Left lung (tissue), 10 donors: ENCODE data around the gene ZFP28. TPM values are rescaled to one million over a fixed set of nuclear protein-coding genes. Genes with fewer than 3 reads are reported as not detected.
A peak's percentile ranks its signal among the peaks of the same experiment; 100 is the strongest.

Source experiments
- ATAC-seq: fragments of 200-7000 bp; cut with Tn5 transposase; one replicate; pipeline ENCODE4 v1.9.1; 2020; ENCODE audit warnings: moderate library complexity
- DNase-seq, 4 donors: peaks; one replicate each; pipeline ENCODE4 v3.0.0-alpha.2; 2013 to 2020
- H3K27ac ChIP-seq, 2 donors: fragments of 200-600 bp; sonication (generic) in 1 of 2; one replicate each; pipeline versions ENCODE4 v1.5.0 to v1.8.0; 2020 to 2021
- H3K27me3 ChIP-seq, 2 donors: fragments of 200-600 bp; sonication (generic) in 1 of 2; one replicate each; pipeline versions ENCODE4 v1.5.0 to v1.8.0; 2020 to 2021
- H3K36me3 ChIP-seq, 2 donors: fragments of 200-600 bp; sonication (generic) in 1 of 2; one replicate each; pipeline versions ENCODE4 v1.5.0 to v1.8.0; 2020 to 2021
- H3K4me1 ChIP-seq, 2 donors: fragments of 200-600 bp; one replicate each; pipeline ENCODE4 v1.8.0; 2021
- H3K4me3 ChIP-seq, 2 donors: fragments of 200-600 bp; sonication (generic) in 1 of 2; one replicate each; pipeline versions ENCODE4 v1.5.0 to v1.8.0; 2020 to 2021; ENCODE audit warnings: mild to moderate bottlenecking in 1 of 2
- H3K9me3 ChIP-seq, 2 donors: fragments of 200-600 bp; sonication (generic) in 1 of 2; one replicate each; pipeline versions ENCODE4 v1.5.0 to v1.8.0; 2020 to 2021
- CTCF ChIP-seq, 2 donors: fragments of 200-600 bp; sonication (generic) in 1 of 2; IDR thresholded peaks; one replicate each; pipeline versions ENCODE4 v1.5.0 to v1.8.0; 2021; ENCODE audit warnings: antibody characterized with exemption in 2 of 2
- intact Hi-C, 2 donors: fragments of 100-400 bp; cut with DNase I; formaldehyde crosslinking; loops; one replicate each; pipeline versions ENCODE4 v1.11.2 to v1.14.2; 2022
- polyA plus RNA-seq, 6 donors: library from polyadenylated mRNA; unstranded; fragments of 120-200 nt; gene quantifications; one replicate each; pipeline ENCODE4 v1.2.1, GENCODE V29; 2013; ENCODE audit not compliant: insufficient read length in 6 of 6
- total RNA-seq, 2 donors: library from RNA; stranded (reverse); fragmentation: NEBNext Ultra II Directional; extraction: Animal tissue kit (Norgen Biotek cat#: 25700); gene quantifications; one replicate each; pipeline ENCODE4 v1.2.1, GENCODE V29; 2021
- donor health status: DM: no; HTN: yes; CAD: no.
- donor health status: DM: no; HTN: no; CAD: no.

ZFP28 gene
- total and polyA plus RNA-seq, 8 donors, result 6.3 to 17.1 (median 14.8) TPM

- H3K36me3 ChIP-seq, result peaks cover 0 to 9% of the 10 kb centered on the region in 2 donors
- H3K27ac ChIP-seq, result peak overlapping the region in 1 of 2 donors; percentile 64
- ATAC-seq, result peak; percentile 37
- no peaks in the 10 kb centered on the region for H3K27me3 ChIP-seq
- peak overlapping the region; percentile 58 to 86 for H3K4me3 ChIP-seq
- no peak for TF ChIP-seq CTCF (IDR thresholded peaks at IDR 0.05)
- peaks cover 4 to 14% of the 10 kb centered on the region in 2 donors for H3K4me1 ChIP-seq
- H3K9me3 ChIP-seq, result peaks cover 0 to 42% of the 10 kb centered on the region in 2 donors
- intact Hi-C loops, result no loop called here
- no peak for DNase-seq
Observed at GRCh38 chr19:56595548-56595899, 56.8 kb downstream of the ZFP28 start.

- Histone ChIP-seq H3K27me3 (no peaks in the 10 kb centered on the region), H3K9me3 (peaks cover 0 to 43% of the 10 kb centered on the region in 2 donors), H3K4me3 (peak overlapping the region in 1 of 2 donors; percentile 86), H3K27ac (no peak overlapping the region), H3K4me1 (peaks cover 4 to 14% of the 10 kb centered on the region in 2 donors), H3K36me3 (peaks cover 0 to 19% of the 10 kb centered on the region in 2 donors)
- ATAC-seq (no peak), DNase-seq (no peak)
- intact Hi-C loops, result no loop called here
- no peak for TF ChIP-seq CTCF (IDR thresholded peaks at IDR 0.05)
Observed at GRCh38 chr19:56596676-56597075, 57.9 kb downstream of the ZFP28 start.

- DNase-seq (no peak), ATAC-seq (no peak)
- Histone ChIP-seq H3K4me1 (peaks cover 4 to 14% of the 10 kb centered on the region in 2 donors), H3K9me3 (peaks cover 0 to 44% of the 10 kb centered on the region in 2 donors), H3K27ac (no peak overlapping the region), H3K36me3 (peaks cover 0 to 29% of the 10 kb centered on the region in 2 donors), H3K27me3 (no peaks in the 10 kb centered on the region), H3K4me3 (no peak overlapping the region)
- intact Hi-C loops, result no loop called here
- TF ChIP-seq CTCF (IDR thresholded peaks at IDR 0.05), result no peak
Observed at GRCh38 chr19:56597696-56598095, 58.9 kb downstream of the ZFP28 start.

GRCh38 chr19:56601375-56601774, 62.6 kb downstream of the ZFP28 start:
- Histone ChIP-seq H3K27ac (no peak overlapping the region), H3K9me3 (peaks cover 4 to 80% of the 10 kb centered on the region in 2 donors), H3K36me3 (peaks cover 0 to 63% of the 10 kb centered on the region in 2 donors), H3K4me1 (peaks cover 0 to 5% of the 10 kb centered on the region in 2 donors), H3K4me3 (no peak overlapping the region), H3K27me3 (no peaks in the 10 kb centered on the region)
- intact Hi-C loops, result no loop called here
- ATAC-seq (no peak), DNase-seq (no peak)
- no peak for TF ChIP-seq CTCF (IDR thresholded peaks at IDR 0.05)

- no peaks in the 10 kb centered on the region for H3K4me1 ChIP-seq
- TF ChIP-seq CTCF (IDR thresholded peaks at IDR 0.05), result no peak
- no peak overlapping the region for H3K27ac ChIP-seq
- intact Hi-C loops, result no loop called here
- H3K4me3 ChIP-seq, result no peak overlapping the region
- no peaks in the 10 kb centered on the region for H3K27me3 ChIP-seq
- peaks cover 12 to 93% of the 10 kb centered on the region in 2 donors for H3K9me3 ChIP-seq
- no peak for ATAC-seq
- peaks cover 0 to 60% of the 10 kb centered on the region in 2 donors for H3K36me3 ChIP-seq
- no peak for DNase-seq
Observed at GRCh38 chr19:56603829-56604228, 65.1 kb downstream of the ZFP28 start.

Other genes with a start within 250 kb of the ZFP28 start
- 10 to 100 TPM in 1 of 2 donors, 1 to 10 TPM in 1; 6.8 to 16.7 TPM for gene ZSCAN5A, start 224.1 kb upstream of the ZFP28 start, total RNA-seq
- gene ZSCAN5A, start 224.1 kb upstream of the ZFP28 start, polyA plus RNA-seq, result 10 to 100 TPM; 14.5 to 21.8 (median 17.2) TPM
- 1 to 10 TPM; 2.9 to 4.3 TPM for gene ZNF582, start 145.4 kb upstream of the ZFP28 start, total RNA-seq
- 10 to 100 TPM in 2 of 6 donors, 1 to 10 TPM in 4; 8.4 to 13.1 (median 9.4) TPM for gene ZNF582, start 145.4 kb upstream of the ZFP28 start, polyA plus RNA-seq
- 1 to 10 TPM; 4.8 to 6.1 TPM for gene ZNF583, start 134.6 kb upstream of the ZFP28 start, total RNA-seq
- gene ZNF583, start 134.6 kb upstream of the ZFP28 start, polyA plus RNA-seq, result 10 to 100 TPM in 5 of 6 donors, 1 to 10 TPM in 1; 9.5 to 13.8 (median 12.5) TPM
- 1 to 10 TPM; 2.7 to 3.0 TPM for gene ZNF667, start 61.6 kb upstream of the ZFP28 start, total RNA-seq
- 10 to 100 TPM; 15.2 to 21.5 (median 19.5) TPM for gene ZNF667, start 61.6 kb upstream of the ZFP28 start, polyA plus RNA-seq
- 1 to 10 TPM; 2.8 to 7.2 TPM for gene ZNF471, start 31.1 kb upstream of the ZFP28 start, total RNA-seq
- 10 to 100 TPM; 31.1 to 47.6 (median 37.1) TPM for gene ZNF471, start 31.1 kb upstream of the ZFP28 start, polyA plus RNA-seq
- 1 to 10 TPM; 4.2 to 5.8 TPM for gene ZNF470, start 28.5 kb downstream of the ZFP28 start, total RNA-seq
- gene ZNF470, start 28.5 kb downstream of the ZFP28 start, polyA plus RNA-seq, result 1 to 10 TPM; 7.9 to 8.8 (median 8.5) TPM
- 1 to 10 TPM; 5.6 to 6.4 TPM for gene ZNF71, start 56.4 kb downstream of the ZFP28 start, total RNA-seq
- gene ZNF71, start 56.4 kb downstream of the ZFP28 start, polyA plus RNA-seq, result 10 to 100 TPM in 2 of 6 donors, 1 to 10 TPM in 4; 7.8 to 10.7 (median 8.8) TPM
- gene SMIM17, start 104.2 kb downstream of the ZFP28 start, total RNA-seq, result not detected
- gene SMIM17, start 104.2 kb downstream of the ZFP28 start, polyA plus RNA-seq, result 1 to 10 TPM; 3.0 to 3.8 (median 3.4) TPM
- 1 to 10 TPM; 2.3 to 3.0 TPM for gene ZNF835, start 132.8 kb downstream of the ZFP28 start, total RNA-seq
- 1 to 10 TPM; 3.1 to 4.9 (median 4.2) TPM for gene ZNF835, start 132.8 kb downstream of the ZFP28 start, polyA plus RNA-seq